Breast epithelium (tissue), 4 donors: ENCODE measurements around the gene PSMG4. TPM values are rescaled to one million over a fixed set of nuclear protein-coding genes. Genes with fewer than 3 reads are reported as not detected.

Experiments
- DNase-seq, 2 donors: peaks; one replicate each; pipeline ENCODE4 v3.0.0-alpha.2; 2019; ENCODE audit warnings: low spot score in 2 of 2
- H3K27ac ChIP-seq, 2 donors: fragments of 200-600 bp; sonication (generic) in 1 of 2; one replicate each; pipeline ENCODE4 v1.5.1; 2016 to 2019; ENCODE audit warnings: mild to moderate bottlenecking in 1 of 2
- H3K27me3 ChIP-seq, 2 donors: fragments of 200-600 bp; sonication (generic) in 1 of 2; one replicate each; pipeline versions ENCODE4 v1.5.1 to v1.6.0; 2017 to 2019; ENCODE audit warnings: control low read depth in 1 of 2, mild to moderate bottlenecking in 1 of 2
- H3K36me3 ChIP-seq: fragments of 200-600 bp; one replicate; pipeline ENCODE4 v1.5.1; 2019
- H3K4me1 ChIP-seq, 2 donors: fragments of 200-600 bp; sonication (generic); one replicate each; pipeline ENCODE4 v1.5.1; 2016 to 2019; ENCODE audit warnings: control low read depth in 1 of 2
- H3K4me3 ChIP-seq, 3 donors: fragments of 200-600 bp; sonication (generic); 1 replicate in 2 of 3; 2 replicates in 1 of 3; pipeline ENCODE4 v1.5.1; 2016 to 2019; ENCODE audit warnings: mild to moderate bottlenecking in 3 of 3, moderate library complexity in 2 of 3
- H3K9me3 ChIP-seq, 2 donors: fragments of 200-600 bp; sonication (generic) in 1 of 2; one replicate each; pipeline ENCODE4 v1.5.1; 2016 to 2019; ENCODE audit warnings: control low read depth in 1 of 2
- CTCF ChIP-seq, 3 donors: fragments of 450-650 bp; IDR thresholded peaks; one replicate each; pipeline ENCODE4 v1.5.1; 2016 to 2017; ENCODE audit warnings: antibody characterized with exemption in 3 of 3, mild to moderate bottlenecking in 3 of 3, moderate library complexity in 3 of 3
- POLR2A ChIP-seq: fragments of 450-650 bp; IDR thresholded peaks from one replicate; pipeline ENCODE4 v1.6.1; 2016; ENCODE audit warnings: antibody characterized with exemption, mild to moderate bottlenecking, moderate library complexity
- POLR2AphosphoS5 ChIP-seq, 3 donors: sonication (generic); formaldehyde crosslinking; IDR thresholded peaks; one replicate each; pipeline ENCODE4 v1.6.1; 2017; ENCODE audit warnings: antibody characterized with exemption in 3 of 3
- intact Hi-C: fragments of 100-400 bp; cut with DNase I; formaldehyde crosslinking; loops from one replicate; pipeline ENCODE4 v1.15.1; 2023; ENCODE audit warnings: low total_unique reads
- total RNA-seq, 3 donors: library from RNA; depleted of rRNA; stranded (reverse); fragments of >200 nt; gene quantifications; one replicate each; pipeline ENCODE4 v1.1.0, GENCODE V29; 2016

The PSMG4 gene
- total RNA-seq, 3 donors from 2014 or later, result 24.3 to 26.9 (median 24.6) TPM

GRCh38 chr6:3310703-3311102 lies 52.0 kb downstream of the PSMG4 start:
- no peak overlapping the region for H3K4me3 ChIP-seq
- intact Hi-C loops, result no loop called here
- no peak for TF ChIP-seq POLR2AphosphoS5 (IDR thresholded peaks at IDR 0.05)
- TF ChIP-seq CTCF (IDR thresholded peaks at IDR 0.05), result no peak
- TF ChIP-seq POLR2A, result no peak
- no peaks in the 10 kb centered on the region for H3K36me3 ChIP-seq
- H3K27ac ChIP-seq, result no peak overlapping the region
- H3K9me3 ChIP-seq, result no peaks in the 10 kb centered on the region
- no peak for DNase-seq
- H3K4me1 ChIP-seq, result no peaks in the 10 kb centered on the region
- H3K27me3 ChIP-seq, result no peaks in the 10 kb centered on the region

- no peaks in the 10 kb centered on the region for H3K9me3 ChIP-seq
- intact Hi-C loops, result no loop called here
- no peak overlapping the region for H3K4me3 ChIP-seq
- no peak for DNase-seq
- H3K4me1 ChIP-seq, result no peaks in the 10 kb centered on the region
- no peaks in the 10 kb centered on the region for H3K36me3 ChIP-seq
- TF ChIP-seq POLR2AphosphoS5 (IDR thresholded peaks at IDR 0.05), result no peak
- no peak for TF ChIP-seq CTCF (IDR thresholded peaks at IDR 0.05)
- TF ChIP-seq POLR2A, result no peak
- H3K27me3 ChIP-seq, result no peaks in the 10 kb centered on the region
- H3K27ac ChIP-seq, result no peak overlapping the region
Observed at GRCh38 chr6:3311826-3312225, 53.1 kb downstream of the PSMG4 start.

- Histone ChIP-seq H3K27ac (no peak overlapping the region), H3K27me3 (no peaks in the 10 kb centered on the region), H3K4me3 (no peak overlapping the region), H3K36me3 (no peaks in the 10 kb centered on the region), H3K9me3 (no peaks in the 10 kb centered on the region), H3K4me1 (no peaks in the 10 kb centered on the region)
- intact Hi-C loops, result no loop called here
- peak in 1 of 2 donors; percentile 43 for DNase-seq
- no peak for TF ChIP-seq POLR2A
- no peak for TF ChIP-seq POLR2AphosphoS5 (IDR thresholded peaks at IDR 0.05)
- TF ChIP-seq CTCF (IDR thresholded peaks at IDR 0.05), result no peak
Observed at GRCh38 chr6:3312604-3313231, 54.0 kb downstream of the PSMG4 start.

- no peaks in the 10 kb centered on the region for H3K4me1 ChIP-seq
- no peaks in the 10 kb centered on the region for H3K27me3 ChIP-seq
- no peaks in the 10 kb centered on the region for H3K36me3 ChIP-seq
- no peak overlapping the region for H3K4me3 ChIP-seq
- H3K27ac ChIP-seq, result no peak overlapping the region
- TF ChIP-seq POLR2A (no peak), POLR2AphosphoS5 (IDR thresholded peaks at IDR 0.05) (no peak), CTCF (IDR thresholded peaks at IDR 0.05) (no peak)
- no peak for DNase-seq
- intact Hi-C loops, result no loop called here
- no peaks in the 10 kb centered on the region for H3K9me3 ChIP-seq
Observed at GRCh38 chr6:3314176-3314575, 55.4 kb downstream of the PSMG4 start.

GRCh38 chr6:3314621-3315467 lies 56.1 kb downstream of the PSMG4 start:
- intact Hi-C loops, result no loop called here
- no peaks in the 10 kb centered on the region for H3K9me3 ChIP-seq

More at GRCh38 chr6:3314621-3315467, 56.1 kb downstream of the PSMG4 start:
- TF ChIP-seq CTCF (IDR thresholded peaks at IDR 0.05) (no peak), POLR2AphosphoS5 (IDR thresholded peaks at IDR 0.05) (no peak), POLR2A (no peak)
- Histone ChIP-seq H3K4me3 (no peak overlapping the region), H3K4me1 (no peaks in the 10 kb centered on the region), H3K27ac (no peak overlapping the region), H3K36me3 (no peaks in the 10 kb centered on the region), H3K27me3 (no peaks in the 10 kb centered on the region)
- no peak for DNase-seq
